PC-3 (cell line): ENCODE measurements around the gene TEX19. TPM values are rescaled to one million over a fixed set of nuclear protein-coding genes. Genes with fewer than 3 reads are reported as not detected.
"Not testable (repeated sequence)": the region's sequence is repeated elsewhere in the genome, so short reads cannot be mapped to it uniquely, and the experiment has no call there.

Experiments
- ATAC-seq: fragments of 200-7000 bp; cut with Tn5 transposase; 2 replicates; pipeline ENCODE4 v1.9.1; 2020; ENCODE audit warnings: mild to moderate bottlenecking, moderate library complexity
- BruUV-seq: library from RNA; stranded (reverse); fragments of 400-500 nt; replicated peaks from 2 replicates; lab custom pipeline; 2021; lab: Mats Ljungman, UMichigan
- CTCF ChIA-PET: fragments of 300-600 bp; sonication (Branson Sonifier 250); formaldehyde crosslinking; loops from one replicate; lab custom pipeline; 2022; ENCODE audit warnings: antibody characterized with exemption; lab: Charles Lee
- POLR2A ChIA-PET: fragments of 300-600 bp; sonication (Branson Sonifier 250); formaldehyde crosslinking; loops from one replicate; lab custom pipeline; 2022; ENCODE audit warnings: antibody characterized with exemption; ENCODE audit not compliant: unreplicated experiment; lab: Charles Lee
- DNase-seq: peaks from one replicate; pipeline ENCODE4 v3.0.0-alpha.2; 2015
- H2AFZ ChIP-seq: fragments of 300-600 bp; sonication (generic); 2 replicates; pipeline ENCODE4 v1.6.0; 2016; ENCODE audit warnings: antibody characterized with exemption, low read length
- H3F3A ChIP-seq: fragments of 300-600 bp; sonication (generic); one replicate; pipeline ENCODE4 v1.6.0; 2017; ENCODE audit warnings: antibody characterized with exemption, low read length, control low read depth, mild to moderate bottlenecking; ENCODE audit not compliant: unreplicated experiment
- H3K27ac ChIP-seq: fragments of 300-600 bp; sonication (generic); 2 replicates; pipeline ENCODE4 v1.5.1; 2016; ENCODE audit warnings: mild to moderate bottlenecking, low read length
- H3K27me3 ChIP-seq: fragments of 300-600 bp; sonication (generic); 2 replicates; pipeline ENCODE4 v1.6.1; 2016; ENCODE audit warnings: low read length, mixed read lengths
- H3K36me3 ChIP-seq: fragments of 300-600 bp; sonication (generic); 2 replicates; pipeline ENCODE4 v1.6.1; 2016; ENCODE audit warnings: low read depth, mixed run types, low read length, mixed read lengths
- H3K4me1 ChIP-seq: fragments of 300-600 bp; sonication (generic); 2 replicates; pipeline ENCODE4 v1.5.1; 2016; ENCODE audit warnings: low read length; ENCODE audit not compliant: insufficient read depth
- H3K4me2 ChIP-seq: fragments of 300-600 bp; sonication (generic); 2 replicates; pipeline ENCODE4 v1.6.0; 2016; ENCODE audit warnings: low read length
- H3K4me3 ChIP-seq: fragments of 300-600 bp; sonication (generic); 2 replicates; pipeline ENCODE4 v1.5.1; 2016; ENCODE audit warnings: mild to moderate bottlenecking, low read length, mixed read lengths
- H3K79me2 ChIP-seq: fragments of 300-600 bp; sonication (generic); 2 replicates; pipeline ENCODE4 v1.6.1; 2017; ENCODE audit warnings: low read length, mixed read lengths
- H3K9ac ChIP-seq: fragments of 300-600 bp; sonication (generic); 2 replicates; pipeline ENCODE4 v1.6.0; 2016; ENCODE audit warnings: mild to moderate bottlenecking, low read length
- H3K9me2 ChIP-seq: fragments of 300-600 bp; sonication (generic); replicated peaks from 2 replicates; pipeline ENCODE4 v1.6.1; 2016; ENCODE audit warnings: mixed run types, low read length, mixed read lengths
- H3K9me3 ChIP-seq: fragments of 300-600 bp; sonication (generic); 2 replicates; pipeline ENCODE4 v1.6.1; 2016; ENCODE audit warnings: low read length, mixed read lengths
- H4K20me1 ChIP-seq: fragments of 300-600 bp; sonication (generic); 2 replicates; pipeline ENCODE4 v1.6.1; 2016; ENCODE audit warnings: low read length, mixed read lengths
- CTCF ChIP-seq: fragments of 300-600 bp; sonication (generic); conservative IDR thresholded peaks from 2 replicates; pipeline ENCODE4 v1.5.1; 2017; ENCODE audit warnings: antibody characterized with exemption, low read depth, mild to moderate bottlenecking, low read length
- EZH2 ChIP-seq: fragments of 300-600 bp; sonication (generic); IDR thresholded peaks from one replicate; pipeline ENCODE4 v1.6.1; 2017; ENCODE audit warnings: antibody characterized with exemption, mild to moderate bottlenecking, low read length; ENCODE audit not compliant: unreplicated experiment
- EZH2phosphoT487 ChIP-seq: fragments of 300-600 bp; sonication (generic); IDR thresholded peaks from 2 replicates; pipeline ENCODE4 v1.6.1; 2018; ENCODE audit warnings: mild to moderate bottlenecking, antibody characterized with exemption, low read length, borderline replicate concordance
- intact Hi-C: fragments of 100-400 bp; cut with micrococcal nuclease; formaldehyde crosslinking; loops from 2 replicates; pipeline ENCODE4 v1.9.0; 2023
- total RNA-seq: library from RNA; depleted of rRNA; stranded (reverse); fragments of >200 nt; gene quantifications from 2 replicates; pipeline ENCODE4 v1.2.3, GENCODE V29; 2014

TEX19 gene
- total RNA-seq, 1 experiment from 2014 or later, result 1.2 TPM

DNA sequence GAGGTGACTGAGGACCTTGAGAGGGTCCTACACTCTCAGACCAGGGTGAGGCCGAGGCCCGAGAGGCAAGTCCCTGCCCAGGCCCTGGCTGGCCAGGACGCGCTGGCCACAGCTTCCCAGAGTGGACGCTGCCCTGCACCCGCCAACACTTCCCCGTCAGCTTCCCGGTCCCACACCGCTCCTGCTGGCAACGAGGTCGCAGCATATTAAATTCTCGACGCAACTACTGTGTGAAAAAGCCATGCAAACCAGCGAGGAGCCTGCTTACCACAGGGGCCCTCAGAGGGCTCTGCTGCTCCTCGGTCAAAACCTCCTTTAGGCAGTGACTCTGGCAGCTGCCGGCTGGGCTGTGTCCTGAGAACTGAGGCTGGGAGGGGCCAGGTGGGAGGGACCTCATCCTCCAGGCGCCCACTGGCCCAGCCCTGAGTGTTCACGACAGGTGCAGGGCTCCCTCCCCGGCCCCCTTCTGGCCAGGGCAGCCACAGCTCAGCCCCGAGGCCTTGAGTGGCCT, 2.1 kb upstream of the TEX19 start:
- no peak overlapping the region for H2AFZ ChIP-seq
- H3K27ac ChIP-seq, result no peak overlapping the region
- no peak overlapping the region for H3K4me2 ChIP-seq
- H3K36me3 ChIP-seq, result no peaks in the 10 kb centered on the region
- ChIA-PET POLR2A (no interaction called here), CTCF (interaction anchor here (0.6 kb wide), 1 partner anchor 16 kb away, joined by 3 read pairs; no protein-coding TSS in a partner anchor)
- H4K20me1 ChIP-seq, result no peaks in the 10 kb centered on the region
- H3K4me1 ChIP-seq, result peaks cover 11% of the 10 kb centered on the region
- H3K4me3 ChIP-seq, result no peak overlapping the region
- DNase-seq, result no peak
- H3K9me3 ChIP-seq, result no peaks in the 10 kb centered on the region
- no peaks in the 10 kb centered on the region for H3K27me3 ChIP-seq
- H3K9me2 ChIP-seq, result no peaks in the 10 kb centered on the region
- H3K79me2 ChIP-seq, result no peaks in the 10 kb centered on the region
- H3K9ac ChIP-seq, result no peak overlapping the region
- intact Hi-C loops, result loop anchor here (10.0 kb wide), 2 partner anchors 98 to 168 kb away; partner anchors contain the start of genes CYBC1 and NARF
- no peak for ATAC-seq
- BruUV-seq, result no TSS peak
- TF ChIP-seq CTCF (no peak), EZH2 (no peak), EZH2phosphoT487 (no peak)
- H3F3A ChIP-seq, result no peaks in the 10 kb centered on the region

DNA sequence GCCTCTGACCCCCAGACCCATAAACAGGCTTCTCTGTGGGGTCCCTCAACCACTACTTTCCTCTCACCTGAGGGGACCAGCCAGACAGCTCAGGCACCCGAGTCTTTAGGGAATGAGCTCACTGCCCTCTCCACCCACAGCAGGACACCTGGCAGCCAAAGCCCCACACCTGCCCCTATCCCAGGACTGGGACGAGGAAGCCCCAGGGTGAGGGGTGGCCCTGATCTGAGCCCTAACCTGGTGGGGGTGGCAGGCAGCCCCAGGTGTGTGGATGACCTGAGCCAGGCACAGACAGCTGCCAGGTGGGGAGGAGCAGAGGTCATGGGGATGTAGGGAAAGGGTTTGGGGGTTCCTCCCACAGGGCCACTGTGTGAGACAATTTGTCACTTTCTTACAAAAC, 1.7 kb upstream of the TEX19 start:
- H3K4me2 ChIP-seq, result no peak overlapping the region
- no peaks in the 10 kb centered on the region for H3K79me2 ChIP-seq
- no peak for DNase-seq
- no peaks in the 10 kb centered on the region for H3K27me3 ChIP-seq
- H3K4me1 ChIP-seq, result peaks cover 11% of the 10 kb centered on the region
- H3F3A ChIP-seq, result no peaks in the 10 kb centered on the region
- CTCF ChIA-PET, result interaction anchor here (0.6 kb wide), 1 partner anchor 15 kb away, joined by 3 read pairs; no protein-coding TSS in a partner anchor
- no peak overlapping the region for H3K9ac ChIP-seq
- H3K27ac ChIP-seq, result no peak overlapping the region
- H3K36me3 ChIP-seq, result no peaks in the 10 kb centered on the region
- H2AFZ ChIP-seq, result no peak overlapping the region
- H3K9me3 ChIP-seq, result no peaks in the 10 kb centered on the region
- no peak overlapping the region for H3K4me3 ChIP-seq
- no peaks in the 10 kb centered on the region for H4K20me1 ChIP-seq
- POLR2A ChIA-PET, result no interaction called here
- no peaks in the 10 kb centered on the region for H3K9me2 ChIP-seq
- intact Hi-C loops, result loop anchor here (10.0 kb wide), 2 partner anchors 97 to 167 kb away; partner anchors contain the start of genes CYBC1 and NARF
- no peak for ATAC-seq
- no peak for TF ChIP-seq EZH2
- TF ChIP-seq CTCF, result no peak
- TF ChIP-seq EZH2phosphoT487, result no peak
- no TSS peak for BruUV-seq

- H2AFZ ChIP-seq, result not testable (repeated sequence)
Observed at GRCh38 chr17:82359451-82360074, 516 bp downstream of the TEX19 start.

More at GRCh38 chr17:82359451-82360074, 516 bp downstream of the TEX19 start:
- H3F3A ChIP-seq, H3K79me2 ChIP-seq, POLR2A ChIA-PET, H3K4me3 ChIP-seq, ATAC-seq, BruUV-seq, H3K4me2 ChIP-seq, H3K36me3 ChIP-seq, H3K27me3 ChIP-seq, H3K27ac ChIP-seq, H4K20me1 ChIP-seq, DNase-seq, CTCF ChIA-PET, H3K9ac ChIP-seq, H3K9me3 ChIP-seq, H3K9me2 ChIP-seq: not testable (repeated sequence)
- intact Hi-C loops, result loop anchor here (10.0 kb wide), 2 partner anchors 95 to 165 kb away; partner anchors contain the start of genes CYBC1 and NARF
- peaks cover 11% of the 10 kb centered on the region for H3K4me1 ChIP-seq
